ENCODE results near the gene RPL35A. TPM values are rescaled to one million over a fixed set of nuclear protein-coding genes. Genes with fewer than 3 reads are reported as not detected.
"Not testable (repeated sequence)": the region's sequence is repeated elsewhere in the genome, so short reads cannot be mapped to it uniquely, and the experiment has no call there.

Gene RPL35A
- total and polyA plus RNA-seq, 2 of the 4 experiments (the other 2 are of a cell fraction), result 906 to 1,064 TPM

DNA sequence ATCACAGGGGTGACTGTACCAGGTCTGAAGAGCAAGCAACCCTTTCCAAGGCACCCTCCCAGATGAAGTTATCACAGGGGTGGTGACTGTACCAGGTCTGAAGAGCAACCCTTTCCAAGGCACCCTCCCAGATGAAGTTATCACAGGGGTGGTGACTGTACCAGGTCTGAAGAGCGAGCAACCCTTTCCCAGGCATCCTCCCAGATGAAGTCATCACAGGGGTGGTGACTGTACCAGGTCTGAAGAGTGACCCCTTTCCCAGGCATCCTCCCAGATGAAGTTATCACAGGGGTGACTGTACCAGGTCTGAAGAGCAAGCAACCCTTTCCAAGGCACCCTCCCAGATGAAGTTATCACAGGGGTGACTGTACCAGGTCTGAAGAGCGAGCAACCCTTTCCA, 41.4 kb upstream of the RPL35A start:
- H3K36me3 ChIP-seq (ENCODE audit: control insufficient read depth, insufficient read depth, low read length); H4K91ac ChIP-seq (ENCODE audit: insufficient read depth, low read depth, low read length); H2AFZ ChIP-seq (replicated peaks; ENCODE audit: low read length, poor library complexity); BruUV-seq (replicated peaks); H3K9me3 ChIP-seq (ENCODE audit: control insufficient read depth, insufficient read depth, low read length); H2BK5ac ChIP-seq (ENCODE audit: low read depth, low read length, poor library complexity, severe bottlenecking); H3K14ac ChIP-seq (replicated peaks; ENCODE audit: low read depth, low read length); H3K4ac ChIP-seq (ENCODE audit: low read depth, low read length); H3K4me2 ChIP-seq (ENCODE audit: low read depth, low read length); POLR2A ChIA-PET (ENCODE audit: unreplicated experiment); ATAC-seq (ENCODE audit: low read depth); H3K27ac ChIP-seq (ENCODE audit: insufficient read depth, low read length); H4K20me1 ChIP-seq (ENCODE audit: insufficient read depth, low read length); H3K4me1 ChIP-seq (ENCODE audit: control insufficient read depth, insufficient read depth, low read length); H3K9me1 ChIP-seq (ENCODE audit: insufficient read depth, low read length); H3K79me1 ChIP-seq (ENCODE audit: low read depth in 1 of 2, low read length in 2 of 2); H2BK15ac ChIP-seq (ENCODE audit: low read depth, low read length); H2BK20ac ChIP-seq (ENCODE audit: low read depth, low read length); H3K56ac ChIP-seq (ENCODE audit: extremely low read depth, insufficient read depth, low read length); H2BK120ac ChIP-seq (ENCODE audit: low read depth, low read length); H3K18ac ChIP-seq (ENCODE audit: low read depth, low read length); H4K8ac ChIP-seq (ENCODE audit: low read depth in 2 of 2, low read length in 2 of 2); H4K5ac ChIP-seq (ENCODE audit: low read depth, low read length); H3K4me3 ChIP-seq (ENCODE audit: insufficient read depth, low read depth, low read length); dilution Hi-C loops (cut with HindIII; ENCODE audit: low sequenced_read_pairs, unreplicated experiment); H2AK9ac ChIP-seq (replicated peaks; ENCODE audit: low read depth, low read length, poor library complexity); CTCF ChIA-PET; H3K23ac ChIP-seq (ENCODE audit: low read depth, low read length); H3K9ac ChIP-seq (ENCODE audit: low read depth, low read length); H2AK5ac ChIP-seq (ENCODE audit: low read depth, low read length); H3K27me3 ChIP-seq (ENCODE audit: control insufficient read depth, insufficient read depth, low read length): not testable (repeated sequence)
- in situ Hi-C loops (cut with MboI; ENCODE audit: low sequenced_read_pairs) (loop anchor here (5.0 kb wide), 1 partner anchor 39 kb away; no protein-coding TSS in a partner anchor), intact Hi-C loops (cut with micrococcal nuclease) (loop anchor here (10.0 kb wide), 1 partner anchor 176 kb away; no protein-coding TSS in a partner anchor)
- WGBS, 2 experiments (ENCODE audit: extremely low coverage in 2 of 2, insufficient read length in 1 of 2), result no CpG with 5 or more reads among the region's 2 CpGs
- DNase-seq, result peak; percentile 77
- TF ChIP-seq BHLHE40 (IDR thresholded peaks at IDR 0.05; ENCODE audit: low read depth, low read length) (0 out of 2 replicates have a peak, but pooled peaks have one; percentile 7), FOS (IDR thresholded peaks at IDR 0.05; ENCODE audit: low read depth, low read length) (peak; percentile 33; the same call in 1 of the 2 replicates)
